ENCODE results near the gene ATG13.

Gene ATG13

DNA sequence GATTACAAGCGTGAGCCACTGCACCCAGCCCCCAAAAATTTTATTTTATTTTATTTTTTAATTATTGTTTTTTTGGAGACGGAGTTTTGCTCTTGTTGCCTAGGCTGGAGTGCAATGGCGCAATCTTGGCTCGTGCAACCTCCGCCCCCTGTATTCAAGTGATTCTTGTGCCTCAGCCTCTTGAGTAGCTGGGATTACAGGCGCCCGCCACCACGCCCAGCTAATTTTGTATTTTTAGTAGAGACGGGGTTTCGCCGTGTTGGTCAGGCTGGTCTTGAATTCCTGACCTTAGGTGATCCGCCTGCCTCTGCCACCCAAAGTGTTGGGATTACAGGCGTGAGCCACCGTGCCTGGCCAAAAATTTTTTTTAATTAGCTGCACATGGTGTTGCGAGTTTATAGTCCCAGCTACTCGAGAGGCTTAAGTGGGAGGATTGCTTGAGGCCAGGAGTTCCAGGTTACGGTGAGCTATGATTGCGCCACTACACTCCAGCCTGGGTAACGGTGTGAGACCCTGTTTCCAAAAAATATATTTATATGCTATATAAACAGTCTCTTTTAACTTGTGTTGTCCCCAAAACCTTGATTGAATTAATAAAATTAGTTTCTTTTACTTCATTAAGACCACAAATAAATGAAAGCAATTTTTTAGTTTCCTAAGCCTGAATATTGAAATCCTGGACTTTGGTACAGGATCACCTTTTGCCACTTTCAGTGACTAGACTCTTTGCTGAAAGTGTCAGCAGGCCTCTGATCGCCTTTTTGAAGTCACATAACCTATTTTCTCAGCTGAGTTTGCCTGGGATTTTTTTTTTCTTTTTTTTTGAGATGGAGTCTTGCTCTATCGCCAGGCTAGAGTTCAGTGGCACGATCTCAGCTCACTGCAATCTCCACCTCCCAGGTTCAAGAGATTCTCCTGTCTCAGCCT, 16.2 kb downstream of the ATG13 start:
- TF ChIP-seq, protein P1, sequence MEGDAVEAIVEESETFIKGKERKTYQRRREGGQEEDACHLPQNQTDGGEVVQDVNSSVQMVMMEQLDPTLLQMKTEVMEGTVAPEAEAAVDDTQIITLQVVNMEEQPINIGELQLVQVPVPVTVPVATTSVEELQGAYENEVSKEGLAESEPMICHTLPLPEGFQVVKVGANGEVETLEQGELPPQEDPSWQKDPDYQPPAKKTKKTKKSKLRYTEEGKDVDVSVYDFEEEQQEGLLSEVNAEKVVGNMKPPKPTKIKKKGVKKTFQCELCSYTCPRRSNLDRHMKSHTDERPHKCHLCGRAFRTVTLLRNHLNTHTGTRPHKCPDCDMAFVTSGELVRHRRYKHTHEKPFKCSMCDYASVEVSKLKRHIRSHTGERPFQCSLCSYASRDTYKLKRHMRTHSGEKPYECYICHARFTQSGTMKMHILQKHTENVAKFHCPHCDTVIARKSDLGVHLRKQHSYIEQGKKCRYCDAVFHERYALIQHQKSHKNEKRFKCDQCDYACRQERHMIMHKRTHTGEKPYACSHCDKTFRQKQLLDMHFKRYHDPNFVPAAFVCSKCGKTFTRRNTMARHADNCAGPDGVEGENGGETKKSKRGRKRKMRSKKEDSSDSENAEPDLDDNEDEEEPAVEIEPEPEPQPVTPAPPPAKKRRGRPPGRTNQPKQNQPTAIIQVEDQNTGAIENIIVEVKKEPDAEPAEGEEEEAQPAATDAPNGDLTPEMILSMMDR (IDR thresholded peaks at IDR 0.05; ENCODE audit: low read depth, low read length), result no peak
- in situ Hi-C loops (cut with HindIII; ENCODE audit: low sequenced_read_pairs), result no loop called here

DNA sequence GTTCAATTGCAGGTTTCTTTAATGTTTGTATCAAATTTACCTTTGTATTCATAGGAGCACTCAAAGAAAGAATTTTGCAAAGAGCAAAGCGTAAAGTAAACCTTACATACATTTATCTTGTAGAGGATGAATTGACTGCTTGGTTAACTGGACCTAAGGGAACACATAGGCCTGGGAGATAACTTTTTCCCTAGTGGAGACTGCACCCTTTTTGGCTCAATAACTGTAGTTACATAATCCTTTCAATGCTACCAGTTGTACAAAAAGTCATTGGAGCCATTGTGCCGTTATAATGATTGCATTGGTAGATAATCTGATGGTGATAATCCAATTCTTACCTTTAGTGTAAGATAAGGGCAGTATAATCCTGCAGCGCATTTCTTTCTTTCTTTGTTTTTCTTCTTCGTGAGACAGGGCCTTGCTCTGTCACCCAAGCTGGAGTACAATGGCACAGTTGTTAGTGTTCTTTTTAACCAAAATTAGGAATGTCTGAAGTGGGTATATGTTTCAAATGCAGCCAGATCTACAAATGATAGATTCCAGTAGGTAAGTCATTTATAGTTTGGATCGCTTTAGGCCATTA, 18.3 kb downstream of the ATG13 start:
- in situ Hi-C loops (cut with HindIII; ENCODE audit: low sequenced_read_pairs), result no loop called here
- TF ChIP-seq, protein P1 (IDR thresholded peaks at IDR 0.05; ENCODE audit: low read depth, low read length), result no peak
- no peak overlapping the region for H3K4me3 ChIP-seq (ENCODE audit: low read depth, low read length)
- DNase-seq (ENCODE audit: low read depth, low spot score), result no peak

More for the DNA sequence above, 16.2 kb downstream of the ATG13 start:
- H3K4me3 ChIP-seq (ENCODE audit: low read depth, low read length), result no peak overlapping the region
- no peak for DNase-seq (ENCODE audit: low read depth, low spot score)

DNA sequence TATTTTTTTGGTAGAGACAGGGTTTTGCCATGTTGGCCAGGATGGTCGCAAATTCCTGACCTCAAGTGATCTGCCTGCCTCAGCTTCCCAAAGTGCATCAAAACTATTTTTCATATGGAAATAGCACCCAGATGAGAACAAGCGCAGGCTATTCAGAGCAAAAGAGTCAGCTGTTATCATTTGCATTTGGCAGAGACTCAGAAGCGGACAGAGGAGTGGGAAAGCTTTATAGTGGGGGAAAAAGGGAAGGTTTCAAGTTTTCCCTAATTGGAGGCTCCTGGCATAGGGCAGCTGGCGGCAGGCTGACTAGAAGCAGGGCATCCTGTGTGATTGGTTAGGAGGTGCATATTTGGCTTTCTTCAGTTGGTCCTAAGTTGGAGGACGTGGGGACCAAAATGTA, 20.2 kb downstream of the ATG13 start:
- TF ChIP-seq, protein P1 (IDR thresholded peaks at IDR 0.05; ENCODE audit: low read depth, low read length), result no peak
- no peak for DNase-seq (ENCODE audit: low read depth, low spot score)
- in situ Hi-C loops (cut with HindIII; ENCODE audit: low sequenced_read_pairs), result no loop called here
- no peak overlapping the region for H3K4me3 ChIP-seq (ENCODE audit: low read depth, low read length)

GRCh38 chr11:46639197-46639839, 22.0 kb downstream of the ATG13 start:
- no peak overlapping the region for H3K4me3 ChIP-seq (ENCODE audit: low read depth, low read length)
- in situ Hi-C loops (cut with HindIII; ENCODE audit: low sequenced_read_pairs), result no loop called here
- peak; percentile 22 for DNase-seq (ENCODE audit: low read depth, low spot score)
- TF ChIP-seq, protein P1 (IDR thresholded peaks at IDR 0.05; ENCODE audit: low read depth, low read length), result no peak

- in situ Hi-C loops (cut with HindIII; ENCODE audit: low sequenced_read_pairs), result no loop called here
- TF ChIP-seq, protein P1 (IDR thresholded peaks at IDR 0.05; ENCODE audit: low read depth, low read length), result no peak
- no peak overlapping the region for H3K4me3 ChIP-seq (ENCODE audit: low read depth, low read length)
- DNase-seq (ENCODE audit: low read depth, low spot score), result no peak
These were observed 22.9 kb downstream of the ATG13 start for GRCh38 chr11:46640036-46640788.

GRCh38 chr11:46641639-46642038, 24.3 kb downstream of the ATG13 start:
- TF ChIP-seq, protein P1 (IDR thresholded peaks at IDR 0.05; ENCODE audit: low read depth, low read length), result no peak
- DNase-seq (ENCODE audit: low read depth, low spot score), result no peak
- H3K4me3 ChIP-seq (ENCODE audit: low read depth, low read length), result no peak overlapping the region
- in situ Hi-C loops (cut with HindIII; ENCODE audit: low sequenced_read_pairs), result no loop called here
